OCI-LY7 (cell line): Measurements from ENCODE around the gene NDUFB2. TPM values are rescaled to one million over a fixed set of nuclear protein-coding genes. Genes with fewer than 3 reads are reported as not detected.
"Not testable (repeated sequence)": the region's sequence is repeated elsewhere in the genome, so short reads cannot be mapped to it uniquely, and the experiment has no call there.

ENCODE experiments used
- BruUV-seq: library from RNA; stranded (reverse); fragments of 400-500 nt; replicated peaks from 2 replicates; lab custom pipeline; 2021; lab: Mats Ljungman, UMichigan
- CTCF ChIA-PET: fragments of 300-600 bp; sonication (Branson Sonifier 250); formaldehyde crosslinking; loops from one replicate; lab custom pipeline; 2022; ENCODE audit warnings: antibody characterized with exemption; ENCODE audit not compliant: unreplicated experiment; lab: Charles Lee
- POLR2A ChIA-PET: fragments of 300-600 bp; sonication (Branson Sonifier 250); formaldehyde crosslinking; loops from one replicate; lab custom pipeline; 2022; ENCODE audit warnings: antibody characterized with exemption; lab: Charles Lee
- DNase-seq: peaks from one replicate; pipeline ENCODE4 v3.0.0-alpha.2; 2015; ENCODE audit warnings: low spot score
- H2AFZ ChIP-seq: fragments of 200-600 bp; sonication (generic), shearing (Covaris generic); 2 replicates; pipeline ENCODE4 v1.6.1; 2014; ENCODE audit warnings: mild to moderate bottlenecking, antibody characterized with exemption, low read length, moderate library complexity
- H3K27ac ChIP-seq: fragments of 200-600 bp; sonication (generic); 2 replicates; pipeline ENCODE4 v1.5.1; 2014; ENCODE audit warnings: mixed run types, low read depth, mild to moderate bottlenecking, moderate library complexity, low read length, inconsistent platforms; ENCODE audit not compliant: poor library complexity, severe bottlenecking
- H3K36me3 ChIP-seq: fragments of 200-600 bp; sonication (generic); 2 replicates; pipeline ENCODE4 v1.6.1; 2014; ENCODE audit warnings: mild to moderate bottlenecking, antibody characterized with exemption, low read length, moderate library complexity, mixed read lengths; ENCODE audit not compliant: insufficient read depth
- H3K4me1 ChIP-seq: fragments of 200-600 bp; sonication (generic); 2 replicates; pipeline ENCODE4 v1.5.1; 2014; ENCODE audit warnings: mild to moderate bottlenecking, low read length; ENCODE audit not compliant: insufficient read depth, poor library complexity, severe bottlenecking
- H3K4me2 ChIP-seq: fragments of 200-600 bp; sonication (generic); 2 replicates; pipeline ENCODE4 v1.6.1; 2014; ENCODE audit warnings: mild to moderate bottlenecking, low read length
- H3K4me3 ChIP-seq: fragments of 200-600 bp; sonication (generic); 2 replicates; pipeline ENCODE4 v1.5.1; 2014; ENCODE audit warnings: mild to moderate bottlenecking, low read depth, low read length; ENCODE audit not compliant: poor library complexity, severe bottlenecking
- H3K79me2 ChIP-seq: fragments of 200-600 bp; sonication (generic); 2 replicates; pipeline ENCODE4 v1.6.1; 2016; ENCODE audit warnings: low read depth, mild to moderate bottlenecking, low read length, moderate library complexity, mixed read lengths; ENCODE audit not compliant: insufficient read depth
- H3K9me2 ChIP-seq: fragments of 200-600 bp; sonication (generic); 2 replicates; pipeline ENCODE4 v1.6.1; 2016; ENCODE audit warnings: mild to moderate bottlenecking, low read length, mixed read lengths; ENCODE audit not compliant: insufficient read depth
- H3K9me3 ChIP-seq: fragments of 200-600 bp; sonication (generic); 2 replicates; pipeline ENCODE4 v1.6.1; 2014; ENCODE audit warnings: mild to moderate bottlenecking, mixed run types, low read length, mixed read lengths
- H4K20me1 ChIP-seq: fragments of 200-600 bp; sonication (generic); 2 replicates; pipeline ENCODE4 v1.6.1; 2014; ENCODE audit warnings: mild to moderate bottlenecking, antibody characterized with exemption, low read length, moderate library complexity, mixed read lengths; ENCODE audit not compliant: insufficient read depth
- CTCF ChIP-seq: fragments of 200-600 bp; sonication (generic); conservative IDR thresholded peaks from 2 replicates; pipeline ENCODE4 v1.5.1; 2014; ENCODE audit warnings: mild to moderate bottlenecking, antibody characterized with exemption, low read length, moderate library complexity, mixed read lengths
- EZH2phosphoT487 ChIP-seq: fragments of 200-600 bp; sonication (generic); IDR thresholded peaks from 2 replicates; pipeline ENCODE4 v1.6.1; 2018; ENCODE audit warnings: low read depth, borderline replicate concordance, mild to moderate bottlenecking, mixed run types, antibody characterized with exemption, low read length, moderate library complexity, mixed read lengths
- intact Hi-C: fragments of 100-400 bp; cut with micrococcal nuclease; formaldehyde crosslinking; loops from one replicate; pipeline ENCODE4 v1.10.0; 2022; ENCODE audit not compliant: unreplicated experiment
- total RNA-seq, 2 experiments: library from RNA; depleted of rRNA in 1 of 2; stranded (reverse); fragments of >200 nt in 1 of 2; shearing (Covaris generic) in 1 of 2; gene quantifications; 2 replicates each; pipeline ENCODE4 v1.2.3, GENCODE V29; 2014 to 2022

The NDUFB2 gene
- total RNA-seq, 2 experiments from 2014 or later = 114 to 139 TPM

- Histone ChIP-seq H3K79me2 (no peaks in the 10 kb centered on the region), H3K4me1 (peaks cover 9% of the 10 kb centered on the region), H3K4me2 (no peak overlapping the region), H3K36me3 (no peaks in the 10 kb centered on the region), H3K4me3 (no peak overlapping the region), H3K9me2 (no peaks in the 10 kb centered on the region), H2AFZ (no peak overlapping the region), H4K20me1 (no peaks in the 10 kb centered on the region), H3K27ac (no peak overlapping the region), H3K9me3 (no peaks in the 10 kb centered on the region)
- TF ChIP-seq CTCF = no peak
- TF ChIP-seq EZH2phosphoT487 = no peak
- ChIA-PET POLR2A (no interaction called here), CTCF (no interaction called here)
- intact Hi-C loops = no loop called here
- no TSS peak for BruUV-seq
- DNase-seq = no peak
These were observed 38.6 kb upstream of the NDUFB2 start for GRCh38 chr7:140657891-140658290.

GRCh38 chr7:140659856-140660255 is 36.7 kb upstream of the NDUFB2 start:
- no peak for DNase-seq
- intact Hi-C loops = no loop called here
- no peak overlapping the region for H3K4me3 ChIP-seq
- H3K4me2 ChIP-seq = no peak overlapping the region
- BruUV-seq = no TSS peak
- TF ChIP-seq CTCF = no peak
- TF ChIP-seq EZH2phosphoT487 = no peak
- no peaks in the 10 kb centered on the region for H4K20me1 ChIP-seq
- H3K27ac ChIP-seq = no peak overlapping the region
- no peak overlapping the region for H2AFZ ChIP-seq
- ChIA-PET CTCF (no interaction called here), POLR2A (no interaction called here)
- H3K9me2 ChIP-seq = no peaks in the 10 kb centered on the region
- no peaks in the 10 kb centered on the region for H3K36me3 ChIP-seq
- H3K79me2 ChIP-seq = no peaks in the 10 kb centered on the region
- H3K4me1 ChIP-seq = peaks cover 9% of the 10 kb centered on the region
- no peaks in the 10 kb centered on the region for H3K9me3 ChIP-seq

GRCh38 chr7:140661124-140661523 is 35.4 kb upstream of the NDUFB2 start:
- Histone ChIP-seq H3K4me2 (no peak overlapping the region), H3K27ac (no peak overlapping the region), H3K36me3 (no peaks in the 10 kb centered on the region), H3K79me2 (no peaks in the 10 kb centered on the region), H3K4me3 (no peak overlapping the region), H3K9me3 (no peaks in the 10 kb centered on the region), H3K4me1 (peaks cover 9% of the 10 kb centered on the region), H2AFZ (no peak overlapping the region), H3K9me2 (no peaks in the 10 kb centered on the region), H4K20me1 (no peaks in the 10 kb centered on the region)
- intact Hi-C loops = no loop called here
- BruUV-seq = no TSS peak
- DNase-seq = no peak
- TF ChIP-seq EZH2phosphoT487 (no peak), CTCF (0 out of 2 replicates have a peak, but pooled peaks have one; percentile 26)
- ChIA-PET CTCF (no interaction called here), POLR2A (no interaction called here)

- H3K4me3 ChIP-seq, H3K9me2 ChIP-seq, H3K4me2 ChIP-seq, CTCF ChIA-PET, H3K9me3 ChIP-seq, H3K27ac ChIP-seq, intact Hi-C loops, H3K4me1 ChIP-seq, BruUV-seq, H3K36me3 ChIP-seq, H2AFZ ChIP-seq, POLR2A ChIA-PET, H4K20me1 ChIP-seq, DNase-seq, H3K79me2 ChIP-seq: not testable (repeated sequence)
These were observed 33.6 kb upstream of the NDUFB2 start for GRCh38 chr7:140662938-140663337.
